ENCODE results near the gene SMCHD1. TPM values are rescaled to one million over a fixed set of nuclear protein-coding genes. Genes with fewer than 3 reads are reported as not detected.

The SMCHD1 gene
- 10 to 100 TPM; 60.5 to 70.9 (median 67.7) TPM for polyA plus RNA-seq (ENCODE audit: insufficient read length in 3 of 3)

DNA sequence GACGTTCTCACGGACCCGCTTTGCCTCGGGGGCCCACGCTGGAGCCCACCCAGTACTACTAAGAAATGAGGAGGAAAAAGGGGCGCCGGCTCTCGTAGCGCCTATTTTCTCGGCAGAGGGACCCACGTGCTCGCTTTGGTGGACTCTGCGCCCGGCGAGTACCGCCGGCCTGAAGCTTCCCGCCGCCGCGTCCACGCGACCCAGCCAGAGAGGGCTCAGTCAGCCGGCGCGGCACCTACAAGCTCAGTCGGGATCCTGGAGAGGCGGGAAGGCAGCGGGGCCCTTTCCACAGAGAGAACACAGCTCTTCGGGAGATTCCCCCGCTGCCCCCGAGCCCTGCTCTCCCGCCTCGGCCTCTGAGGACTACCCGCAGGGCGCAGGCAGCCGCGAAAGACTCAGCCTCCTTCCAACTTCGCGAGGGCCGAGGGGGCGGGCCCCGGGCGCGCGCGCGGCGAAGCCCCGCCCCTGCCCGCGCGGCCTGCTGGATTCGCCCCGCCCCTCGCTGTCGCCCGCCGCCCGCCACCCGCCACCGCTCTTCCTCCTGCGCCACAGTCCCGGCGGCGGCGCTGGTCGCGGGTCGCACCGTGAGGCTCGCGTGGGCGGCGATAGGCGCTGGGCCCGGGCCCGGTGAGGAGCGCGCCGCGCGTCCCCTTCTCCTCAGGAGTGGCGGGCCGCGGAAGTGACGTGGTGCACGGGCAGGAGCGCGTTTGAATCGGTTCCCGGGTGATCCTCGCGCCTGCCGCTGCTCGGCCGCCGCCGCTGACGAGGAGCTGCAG, at the start of gene SMCHD1:
Gene SMCHD1, plus strand, starts transcription at position 549 of the 776 bp plus-strand sequence. CDS start 350 bp downstream, outside the sequence.
- DNase-seq (ENCODE audit: low read depth in 3 of 3, low spot score in 2 of 3) = peak in 1 of 3 donors; percentile 61

DNA sequence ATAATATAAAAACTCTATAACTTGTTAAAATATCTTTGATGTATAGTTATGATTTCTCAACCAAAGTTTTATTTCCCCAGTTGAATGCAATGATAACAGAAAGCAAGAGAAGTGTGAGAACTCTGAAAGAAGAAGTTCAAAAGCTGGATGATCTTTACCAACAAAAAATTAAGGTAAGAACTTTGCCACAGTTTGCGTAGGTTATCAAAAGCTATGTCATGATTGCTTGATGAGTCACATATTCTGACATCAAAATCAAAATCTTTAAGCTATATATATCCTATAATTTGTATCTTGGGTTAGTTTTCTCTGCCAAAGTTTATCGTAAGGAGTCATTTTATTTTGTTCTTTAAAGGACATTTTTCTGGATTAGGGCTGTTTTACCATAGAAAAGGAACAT, 49.2 kb upstream of the SMCHD1 start:
- DNase-seq (ENCODE audit: low read depth in 3 of 3, low spot score in 2 of 3) = no peak

- DNase-seq (ENCODE audit: low read depth in 3 of 3, low spot score in 2 of 3) = no peak
Observed at GRCh38 chr18:2609604-2610003, 45.9 kb upstream of the SMCHD1 start.

GRCh38 chr18:2610549-2610948, 45.0 kb upstream of the SMCHD1 start:
- DNase-seq (ENCODE audit: low read depth in 3 of 3, low spot score in 2 of 3) = no peak

DNA sequence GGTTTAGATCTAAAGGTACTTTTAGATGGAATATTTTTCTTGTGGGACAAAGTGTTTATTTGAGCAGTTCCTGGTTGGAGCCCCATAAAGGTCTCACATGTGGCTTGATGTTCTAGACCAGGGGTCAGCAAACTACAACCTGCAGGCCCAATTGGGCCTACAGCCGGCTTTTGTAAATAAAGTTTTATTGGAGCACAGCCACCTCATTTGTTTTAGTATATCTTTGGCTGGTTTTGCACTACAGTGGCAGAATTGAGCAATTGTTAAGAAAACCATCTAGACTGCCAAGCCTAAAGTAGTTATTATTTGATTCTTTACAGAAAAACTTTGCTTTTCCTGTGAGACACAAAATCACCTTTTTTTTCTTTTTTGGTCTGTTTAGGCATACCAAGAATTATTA, 42.5 kb upstream of the SMCHD1 start:
- DNase-seq (ENCODE audit: low read depth in 3 of 3, low spot score in 2 of 3) = no peak

- no peak for DNase-seq (ENCODE audit: low read depth in 3 of 3, low spot score in 2 of 3)
Observed at GRCh38 chr18:2617401-2617998, 38.0 kb upstream of the SMCHD1 start.

DNA sequence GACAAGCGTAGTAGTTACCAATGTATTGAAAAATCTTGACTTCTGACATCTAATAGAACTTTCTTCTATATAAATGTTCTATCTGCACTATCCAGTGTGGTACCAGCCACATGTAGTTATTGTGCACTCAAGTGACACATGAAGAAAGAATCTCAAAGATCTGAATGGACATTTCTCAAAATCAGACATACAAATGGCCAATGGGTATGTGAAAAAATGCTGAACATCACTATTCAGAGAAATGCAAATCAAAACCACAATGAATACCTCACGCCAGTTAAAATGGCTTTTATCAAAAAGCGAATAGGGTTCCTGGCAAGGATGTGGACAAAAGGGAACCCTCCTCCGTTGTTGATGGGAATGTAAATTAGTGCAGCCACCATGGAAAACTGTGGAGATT, 37.5 kb upstream of the SMCHD1 start:
- no peak for DNase-seq (ENCODE audit: low read depth in 3 of 3, low spot score in 2 of 3)

- no peak for DNase-seq (ENCODE audit: low read depth in 3 of 3, low spot score in 2 of 3)
Observed at GRCh38 chr18:2625217-2625616, 30.3 kb upstream of the SMCHD1 start.

DNA sequence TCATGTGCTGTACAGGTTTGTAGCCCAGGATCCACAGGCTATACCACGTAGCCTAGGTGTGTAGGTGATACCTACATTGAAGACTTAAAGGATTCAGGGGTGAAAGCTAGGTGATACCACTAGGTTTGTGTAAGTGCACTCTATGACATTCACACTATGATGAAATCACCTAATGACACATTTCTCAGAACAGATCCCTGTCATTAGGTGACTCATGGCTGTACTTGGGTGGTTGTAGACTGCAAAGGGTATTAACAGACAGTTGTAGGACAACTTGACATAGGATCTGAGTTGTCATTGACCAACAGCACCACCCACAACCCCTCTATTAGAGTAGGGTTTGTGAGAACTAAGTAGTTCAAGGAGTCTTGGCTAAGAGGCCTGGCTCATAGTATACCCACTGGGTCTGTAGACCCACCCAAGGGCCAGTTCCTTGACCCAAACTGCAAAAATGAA, 27.7 kb upstream of the SMCHD1 start:
- no peak for DNase-seq (ENCODE audit: low read depth in 3 of 3, low spot score in 2 of 3)

DNA sequence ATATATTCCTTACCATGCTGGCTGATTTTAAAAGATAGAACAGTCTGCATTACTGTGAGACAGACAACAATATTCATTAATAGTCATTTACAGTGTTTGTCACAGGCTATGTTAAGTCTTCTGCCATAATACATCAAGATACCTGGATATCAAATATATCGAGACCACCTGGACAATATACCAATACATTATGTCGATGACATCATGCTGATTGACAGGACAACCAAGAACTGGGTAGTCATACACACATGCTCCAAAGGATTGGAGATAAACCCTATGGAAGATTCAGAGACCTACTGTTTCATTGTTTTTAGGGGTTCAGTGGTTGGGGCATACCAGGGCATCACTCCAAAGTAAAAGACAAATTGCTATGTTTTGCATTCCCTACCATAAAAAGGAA, 26.5 kb upstream of the SMCHD1 start:
- DNase-seq (ENCODE audit: low read depth in 3 of 3, low spot score in 2 of 3) = no peak

GRCh38 chr18:2635586-2635985, 19.9 kb upstream of the SMCHD1 start:
- DNase-seq (ENCODE audit: low read depth in 3 of 3, low spot score in 2 of 3) = no peak

- DNase-seq (ENCODE audit: low read depth in 3 of 3, low spot score in 2 of 3) = peak in 1 of 3 donors; percentile 16
Observed at GRCh38 chr18:2636126-2636631, 19.3 kb upstream of the SMCHD1 start.

GRCh38 chr18:2641638-2642037, 13.9 kb upstream of the SMCHD1 start:
- no peak for DNase-seq (ENCODE audit: low read depth in 3 of 3, low spot score in 2 of 3)

DNA sequence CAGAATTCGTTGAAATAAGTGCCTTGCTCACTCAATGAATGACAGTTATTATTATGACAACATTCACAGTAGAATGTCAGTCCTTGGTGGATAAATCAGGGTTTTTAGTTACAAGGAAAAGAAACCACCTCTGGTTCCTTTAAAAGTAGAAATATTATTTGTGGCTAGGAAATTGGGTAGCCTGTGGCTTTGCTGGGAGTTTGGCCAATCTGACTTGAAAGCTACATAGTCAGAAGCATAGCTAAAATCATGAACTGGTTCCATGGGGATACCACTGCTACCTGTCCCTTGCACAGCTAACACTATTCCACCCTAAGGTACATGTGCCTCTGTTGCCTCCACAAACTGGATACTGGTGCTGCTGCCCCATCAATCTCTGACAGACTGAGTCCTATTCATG, 12.8 kb upstream of the SMCHD1 start:
- no peak for DNase-seq (ENCODE audit: low read depth in 3 of 3, low spot score in 2 of 3)

- no peak for DNase-seq (ENCODE audit: low read depth in 3 of 3, low spot score in 2 of 3)
Observed at GRCh38 chr18:2644535-2644934, 11.0 kb upstream of the SMCHD1 start.

DNA sequence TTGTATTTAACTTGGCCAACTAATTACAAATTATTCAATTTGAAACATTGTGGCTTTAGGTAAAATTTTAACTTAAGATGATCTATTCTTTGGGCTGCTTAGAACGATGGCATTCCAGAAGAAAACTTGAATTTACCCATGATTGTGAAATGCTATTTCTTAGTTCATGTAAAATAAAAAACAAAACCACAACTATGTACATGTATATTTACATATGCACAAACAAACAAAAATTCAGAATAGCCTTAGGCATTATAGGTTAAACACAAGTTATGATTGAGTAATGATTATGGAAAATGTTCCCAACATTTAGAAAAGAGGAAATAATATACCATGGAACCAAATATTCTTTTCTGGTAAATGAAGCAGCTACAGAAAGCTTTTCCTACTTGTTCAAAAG, 3.5 kb upstream of the SMCHD1 start:
- no peak for DNase-seq (ENCODE audit: low read depth in 3 of 3, low spot score in 2 of 3)

DNA sequence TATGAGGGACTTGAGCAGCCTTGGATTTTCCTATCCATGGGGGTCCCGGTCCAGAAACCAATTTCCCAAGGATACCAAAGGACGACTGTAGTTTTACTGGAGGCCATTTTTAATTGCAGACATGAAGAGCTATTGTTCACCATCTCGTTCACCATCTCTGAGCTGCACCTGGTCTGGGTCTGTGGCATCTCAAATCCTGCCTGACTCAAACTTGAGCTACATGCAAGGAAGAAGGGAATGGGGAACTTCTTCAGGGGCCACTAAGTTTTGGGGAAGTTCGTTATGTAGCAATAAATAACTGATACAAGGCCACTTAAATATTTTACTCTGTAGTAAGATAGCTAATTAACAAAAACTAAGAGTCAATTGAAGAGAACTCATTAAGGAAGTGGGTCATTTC, 2.1 kb upstream of the SMCHD1 start:
- DNase-seq (ENCODE audit: low read depth in 3 of 3, low spot score in 2 of 3) = no peak

GRCh38 chr18:2654169-2654927, 1.2 kb upstream of the SMCHD1 start:
- DNase-seq (ENCODE audit: low read depth in 3 of 3, low spot score in 2 of 3) = peak in 1 of 3 donors; percentile 21

DNA sequence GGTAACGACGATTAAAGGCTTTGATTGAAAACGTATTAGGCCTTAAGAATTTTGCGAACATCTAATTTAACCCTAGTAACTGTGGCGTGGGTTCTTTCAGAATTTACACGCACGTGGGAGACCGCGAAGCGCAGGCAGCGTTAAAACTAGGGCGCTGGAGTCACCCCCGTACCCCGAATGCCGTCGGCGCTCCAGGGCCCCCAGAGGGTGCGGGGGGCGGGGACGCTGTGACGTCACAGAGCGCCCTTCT, 673 bp upstream of the SMCHD1 start:
- DNase-seq (ENCODE audit: low read depth in 3 of 3, low spot score in 2 of 3) = no peak

- no peak for DNase-seq (ENCODE audit: low read depth in 3 of 3, low spot score in 2 of 3)
Observed at GRCh38 chr18:2655954-2656236, 369 bp downstream of the SMCHD1 start.

DNA sequence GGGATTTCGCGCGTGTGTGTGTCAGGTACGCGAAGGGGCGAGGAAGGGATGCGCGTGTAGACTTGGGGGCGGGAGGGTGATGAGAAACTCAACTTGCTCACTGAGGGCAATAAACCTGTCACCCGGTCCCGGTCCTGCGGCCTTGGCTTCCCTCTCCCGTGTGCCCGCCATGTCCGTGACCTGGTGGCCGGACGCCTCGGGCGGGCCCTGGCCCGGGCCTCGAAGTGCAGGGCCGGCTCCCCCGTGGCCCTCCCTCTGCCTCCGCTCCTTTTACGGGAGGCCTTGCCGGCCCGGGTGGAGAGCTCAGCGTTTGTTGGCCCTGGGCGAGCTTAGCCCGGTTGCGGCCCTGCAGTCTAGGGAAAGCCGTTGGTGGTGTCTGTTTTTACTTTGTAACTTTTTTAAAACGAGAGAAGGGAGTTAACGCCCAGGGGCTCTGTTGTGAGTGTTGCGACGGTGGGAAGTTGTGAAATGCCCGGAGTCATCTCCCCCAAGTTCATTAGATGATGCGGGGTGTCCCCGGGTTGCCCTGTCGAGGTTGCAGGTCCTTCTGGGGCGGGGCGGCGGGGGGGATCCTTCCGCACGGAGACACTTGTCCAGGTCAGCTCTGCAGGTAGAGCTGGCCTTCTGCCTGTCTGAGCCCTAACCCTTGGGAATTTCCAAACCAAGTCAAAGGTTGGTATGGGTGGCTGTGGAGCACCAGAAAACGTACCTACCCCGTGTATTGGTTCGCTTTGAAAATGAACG, 883 bp downstream of the SMCHD1 start:
- DNase-seq (ENCODE audit: low read depth in 3 of 3, low spot score in 2 of 3) = peak in 1 of 3 donors; percentile 30

Measured in right renal cortex interstitium (tissue), 3 donors.